ENCODE data around the gene JMJD8.

GRCh38 chr16:707062-707538, 23.0 kb upstream of the JMJD8 start:
- TF ChIP-seq GATA3 (IDR thresholded peaks at IDR 0.05; ENCODE audit: low read depth, low read length) (no peak), GATA2 (IDR thresholded peaks at IDR 0.05; ENCODE audit: low read depth, low read length) (no peak)

Measured in SH-SY5Y (cell line).